Kidney tubule cell (primary cell): Measurements from ENCODE around the gene UTP4.
A peak's percentile ranks its signal among the peaks of the same experiment; 100 is the strongest.
"Not testable (repeated sequence)": the region's sequence is repeated elsewhere in the genome, so short reads cannot be mapped to it uniquely, and the experiment has no call there.

Source experiments
- DNase-seq: peaks from one replicate; pipeline ENCODE4 v3.0.0-alpha.2; 2018; ENCODE audit warnings: low spot score

UTP4 gene

GRCh38 chr16:69131167-69131838, 1.1 kb upstream of the UTP4 start:
- DNase-seq: peak; percentile 38

DNA sequence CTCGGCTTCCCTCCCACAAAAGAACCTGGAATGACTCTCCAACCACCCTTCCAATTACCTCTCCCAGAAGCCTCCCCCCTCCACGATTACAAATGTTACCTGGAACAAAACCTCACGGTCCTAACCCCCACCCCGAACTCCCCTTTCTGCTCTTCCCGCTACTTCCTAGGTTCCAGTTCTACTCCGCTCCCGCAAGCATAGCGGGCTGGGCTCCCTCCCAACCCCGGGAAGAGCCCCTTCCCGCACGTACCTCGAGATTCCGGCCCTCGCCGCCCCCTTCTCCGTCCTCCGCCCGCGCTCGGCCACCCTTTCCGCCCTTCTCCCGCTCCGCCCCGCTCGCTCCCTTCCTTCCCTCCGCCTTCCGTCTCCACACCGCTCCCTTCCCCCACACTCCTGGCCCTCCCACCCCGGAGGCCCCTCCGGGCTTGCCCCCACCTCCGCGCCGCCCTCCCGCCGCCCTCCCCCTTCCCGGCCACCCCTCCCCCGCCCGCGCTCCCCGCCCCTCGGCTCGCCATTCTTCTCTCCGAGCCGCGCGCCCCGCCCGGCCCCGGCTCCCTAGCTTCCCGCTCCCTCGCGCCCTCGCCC, 518 bp upstream of the UTP4 start:
- DNase-seq: peak; percentile 89

- DNase-seq: no peak
Observed at GRCh38 chr16:69133373-69133954, 1.0 kb downstream of the UTP4 start.

- no peak for DNase-seq
Observed at GRCh38 chr16:69138608-69139007, 6.2 kb downstream of the UTP4 start.

GRCh38 chr16:69139464-69139863, 7.0 kb downstream of the UTP4 start:
- not testable (repeated sequence) for DNase-seq

GRCh38 chr16:69141014-69141413, 8.6 kb downstream of the UTP4 start:
- DNase-seq: no peak

GRCh38 chr16:69141936-69142335, 9.5 kb downstream of the UTP4 start:
- peak; percentile 73 for DNase-seq

- peak; percentile 78 for DNase-seq
Observed at GRCh38 chr16:69143116-69143515, 10.7 kb downstream of the UTP4 start.

DNA sequence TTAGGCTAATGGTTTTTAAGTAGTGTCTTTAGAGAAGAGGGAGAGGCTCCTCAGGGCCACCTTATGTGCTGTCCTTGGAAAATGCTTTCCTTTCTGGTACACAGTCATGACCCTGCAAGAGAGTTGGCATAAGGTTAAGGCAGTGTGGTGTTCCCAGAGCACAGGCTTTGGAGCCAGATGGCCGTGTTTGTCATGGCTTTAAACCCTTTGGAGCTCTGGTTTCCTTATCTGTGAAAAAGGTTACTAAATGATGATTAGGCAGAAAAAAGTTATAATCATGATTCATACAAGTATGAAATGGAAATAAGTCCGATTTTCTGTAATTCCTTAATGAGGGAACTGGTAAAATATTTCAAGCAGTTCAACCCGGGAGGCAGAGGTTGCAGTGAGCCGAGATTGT, 13.2 kb downstream of the UTP4 start:
- DNase-seq: no peak

DNA sequence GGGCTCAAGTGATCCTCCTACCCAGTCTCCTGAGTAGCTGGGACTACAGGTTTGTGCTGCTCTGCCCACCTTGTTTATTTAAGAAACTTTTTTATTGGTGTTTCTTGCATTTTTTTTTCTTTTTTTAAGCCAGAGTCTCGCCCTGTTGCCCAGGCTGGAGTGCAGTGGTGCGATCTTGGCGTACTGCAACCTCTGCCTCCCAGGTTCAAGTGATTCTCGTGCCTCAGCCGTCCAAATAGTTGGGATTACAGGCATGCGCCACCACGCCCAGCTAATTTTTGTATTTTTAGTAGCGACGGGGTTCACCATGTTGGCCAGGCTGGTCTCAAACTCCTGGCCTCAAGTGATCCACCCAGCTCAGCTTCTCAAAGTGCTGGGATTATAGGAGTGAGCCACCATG, 17.2 kb downstream of the UTP4 start:
- not testable (repeated sequence) for DNase-seq

- DNase-seq: peak; percentile 70
Observed at GRCh38 chr16:69150146-69150865, 17.9 kb downstream of the UTP4 start.

DNA sequence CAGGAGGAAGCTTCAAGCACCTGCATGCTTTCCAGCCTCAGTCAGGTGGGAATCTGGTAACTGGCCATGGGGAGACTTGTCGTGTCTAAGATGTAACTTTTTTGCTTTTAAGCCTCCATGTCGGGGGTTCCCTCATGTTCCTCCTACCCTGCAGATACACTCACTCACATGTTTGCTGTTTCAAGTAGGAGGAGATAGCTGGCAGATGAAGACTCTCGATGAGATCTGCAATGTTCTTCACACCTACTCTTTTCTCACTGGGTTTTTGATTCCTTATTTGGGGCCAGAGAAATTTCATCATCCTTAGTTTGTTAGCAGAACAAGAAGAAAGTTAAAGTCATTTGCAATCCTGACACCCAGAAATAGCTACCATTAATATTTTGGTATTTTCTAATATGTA, 24.7 kb downstream of the UTP4 start:
- no peak for DNase-seq

DNA sequence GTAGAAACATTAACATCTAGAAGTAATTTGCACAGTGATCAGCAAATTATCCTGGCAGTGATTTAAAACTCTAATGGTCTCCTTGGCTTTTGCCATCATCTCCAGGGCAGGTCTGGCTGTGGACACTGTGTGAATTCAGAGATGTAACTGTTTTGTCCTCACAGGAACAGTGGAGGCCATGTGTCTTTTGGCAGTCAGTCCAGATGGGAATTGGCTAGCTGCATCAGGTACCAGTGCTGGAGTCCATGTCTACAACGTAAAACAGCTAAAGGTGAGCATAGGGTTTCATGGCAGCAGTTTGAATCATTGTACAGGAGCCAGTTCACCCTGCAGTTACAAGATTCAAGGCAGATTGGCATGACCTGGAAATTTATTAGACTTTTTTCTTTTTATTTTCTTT, 27.7 kb downstream of the UTP4 start:
- DNase-seq: no peak

DNA sequence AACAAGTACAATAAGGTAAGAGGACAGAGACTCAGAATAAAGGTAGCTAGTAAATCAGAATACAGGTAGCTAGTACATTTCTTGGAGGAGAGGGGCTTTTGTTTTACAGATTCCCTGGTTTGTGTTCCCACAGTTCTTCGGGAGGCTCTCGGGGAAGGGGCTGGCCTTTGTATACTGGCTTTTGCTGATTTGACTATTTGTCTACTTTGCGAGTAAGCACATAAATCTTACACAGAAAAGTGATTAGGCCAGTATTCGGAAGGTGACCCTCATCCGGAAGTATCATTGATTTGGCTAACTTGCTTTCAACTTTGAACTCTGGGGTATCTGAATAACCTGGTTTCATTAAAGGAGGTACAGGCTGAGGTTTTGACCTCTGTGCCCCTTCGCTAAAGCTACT, 33.1 kb downstream of the UTP4 start:
- DNase-seq: no peak

- peak; percentile 56 for DNase-seq
Observed at GRCh38 chr16:69166221-69166833, 33.9 kb downstream of the UTP4 start.

- DNase-seq: peak; percentile 58
Observed at GRCh38 chr16:69166946-69167930, 34.8 kb downstream of the UTP4 start.

GRCh38 chr16:69169051-69169450, 36.6 kb downstream of the UTP4 start:
- DNase-seq: no peak

- no peak for DNase-seq
Observed at GRCh38 chr16:69169607-69170352, 37.3 kb downstream of the UTP4 start.

GRCh38 chr16:69171325-69172084, 39.1 kb downstream of the UTP4 start:
- peak; percentile 89 for DNase-seq
